Measurements from ENCODE around the gene SLC24A4.

Gene SLC24A4

DNA sequence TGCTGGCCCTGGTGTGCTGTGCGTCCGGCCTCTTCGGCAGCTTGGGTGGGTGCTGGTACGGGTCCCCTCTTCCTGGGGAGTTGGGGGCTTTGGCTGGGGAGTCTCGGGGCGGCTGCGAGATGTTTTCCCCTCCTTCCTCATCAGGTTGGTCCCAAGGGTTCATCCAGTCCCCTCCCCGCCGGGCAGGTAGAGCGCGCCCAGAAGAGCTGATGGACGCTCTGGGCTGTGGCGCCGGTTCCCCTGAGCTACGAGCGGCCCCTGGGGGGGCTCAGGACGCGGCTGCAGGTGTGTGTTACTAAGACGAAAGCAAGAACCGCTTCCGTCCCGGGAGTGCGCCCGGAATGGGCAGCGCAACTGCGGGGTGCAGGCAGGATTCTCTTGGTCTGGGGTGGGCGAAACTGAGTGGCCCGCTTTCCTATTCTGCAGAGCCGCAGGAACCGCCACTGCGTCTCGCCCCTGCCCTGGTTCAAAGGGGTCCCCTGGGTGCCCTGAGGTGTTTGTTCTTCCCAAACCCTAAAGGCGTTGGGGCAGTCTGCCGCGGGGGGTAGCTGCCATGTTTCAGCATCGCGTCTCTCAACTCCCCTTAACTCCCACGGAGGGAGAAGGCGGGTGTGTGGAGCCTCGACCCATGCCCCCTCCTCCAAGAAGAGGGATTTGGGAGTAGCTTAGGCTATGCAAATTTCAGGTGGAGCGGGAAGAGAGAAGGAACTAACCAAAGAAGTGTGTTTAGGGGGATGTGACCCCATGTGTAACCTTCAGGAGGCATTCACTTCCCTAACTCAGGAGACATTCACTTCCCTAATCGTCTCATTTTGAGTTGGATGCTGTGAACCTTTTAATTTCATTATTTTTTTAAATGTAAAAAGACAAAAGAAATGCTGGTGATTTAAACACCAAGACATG, 1.2 kb downstream of the SLC24A4 start:
- DNase-seq (ENCODE audit: low spot score) = no peak
- TF ChIP-seq CTCF (IDR thresholded peaks at IDR 0.05; ENCODE audit: extremely low read depth, insufficient read depth, missing control alignments) = no peak
- in situ Hi-C loops (cut with MboI; ENCODE audit: low pct_unique_long_range_greater_than_20kb, low sequenced_read_pairs, unreplicated experiment) = no loop called here

- TF ChIP-seq CTCF (IDR thresholded peaks at IDR 0.05; ENCODE audit: extremely low read depth, insufficient read depth, missing control alignments) = no peak
- DNase-seq (ENCODE audit: low spot score) = no peak
- in situ Hi-C loops (cut with MboI; ENCODE audit: low pct_unique_long_range_greater_than_20kb, low sequenced_read_pairs, unreplicated experiment) = no loop called here
Measured at GRCh38 chr14:92325835-92326234, 2.9 kb downstream of the SLC24A4 start.

- DNase-seq (ENCODE audit: low spot score) = no peak
Measured at GRCh38 chr14:92328664-92329255, 5.8 kb downstream of the SLC24A4 start.

DNA sequence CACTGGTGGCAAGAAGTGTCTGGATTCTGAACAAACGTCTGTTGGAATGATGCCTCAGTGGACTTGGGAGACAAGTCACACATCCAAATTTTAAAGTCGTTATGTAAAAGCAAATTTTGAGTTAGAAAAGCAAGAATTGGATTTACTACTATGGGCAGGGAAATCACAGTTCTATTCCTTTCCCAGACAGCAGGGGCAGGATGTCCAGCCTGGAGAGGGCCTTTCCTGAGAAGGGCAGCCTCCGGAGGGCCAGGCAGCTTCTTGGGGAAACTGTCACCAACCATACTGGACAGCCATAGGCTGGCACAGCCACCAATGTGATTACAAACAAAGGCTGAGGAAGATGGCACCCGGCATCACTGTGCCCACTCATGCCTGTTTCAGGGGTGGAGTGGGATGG, 11.1 kb downstream of the SLC24A4 start:
- in situ Hi-C loops (cut with MboI; ENCODE audit: low pct_unique_long_range_greater_than_20kb, low sequenced_read_pairs, unreplicated experiment) = no loop called here
- no peak for TF ChIP-seq CTCF (IDR thresholded peaks at IDR 0.05; ENCODE audit: extremely low read depth, insufficient read depth, missing control alignments)
- no peak for DNase-seq (ENCODE audit: low spot score)

More at GRCh38 chr14:92328664-92329255, 5.8 kb downstream of the SLC24A4 start:
- peak; percentile 23 for TF ChIP-seq CTCF (IDR thresholded peaks at IDR 0.05; ENCODE audit: extremely low read depth, insufficient read depth, missing control alignments)
- in situ Hi-C loops (cut with MboI; ENCODE audit: low pct_unique_long_range_greater_than_20kb, low sequenced_read_pairs, unreplicated experiment) = no loop called here

DNA sequence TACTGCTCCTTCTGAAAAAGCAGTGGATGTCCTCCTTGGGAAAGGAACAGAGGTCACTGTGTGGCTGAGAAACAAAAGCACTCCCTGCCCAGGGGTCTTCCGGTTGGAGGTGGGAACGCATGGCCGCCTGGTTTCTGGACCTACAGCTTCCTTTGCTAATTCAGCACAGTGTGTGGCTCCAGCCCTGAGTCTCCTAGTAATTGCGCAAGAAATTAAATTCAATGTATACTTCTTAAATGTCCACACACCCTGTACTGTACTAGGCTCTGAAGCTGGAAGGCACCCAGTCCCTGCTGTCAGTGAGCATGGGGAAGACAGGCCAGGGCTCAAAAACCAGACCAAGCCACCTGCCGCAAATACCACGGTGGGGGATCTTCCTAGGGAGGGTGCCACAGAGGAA, 13.4 kb downstream of the SLC24A4 start:
- DNase-seq (ENCODE audit: low spot score) = no peak
- in situ Hi-C loops (cut with MboI; ENCODE audit: low pct_unique_long_range_greater_than_20kb, low sequenced_read_pairs, unreplicated experiment) = no loop called here
- no peak for TF ChIP-seq CTCF (IDR thresholded peaks at IDR 0.05; ENCODE audit: extremely low read depth, insufficient read depth, missing control alignments)

GRCh38 chr14:92339426-92339825, 16.5 kb downstream of the SLC24A4 start:
- in situ Hi-C loops (cut with MboI; ENCODE audit: low pct_unique_long_range_greater_than_20kb, low sequenced_read_pairs, unreplicated experiment) = no loop called here
- DNase-seq (ENCODE audit: low spot score) = no peak
- no peak for TF ChIP-seq CTCF (IDR thresholded peaks at IDR 0.05; ENCODE audit: extremely low read depth, insufficient read depth, missing control alignments)
